ENCODE data around the gene ASB11. TPM values are rescaled to one million over a fixed set of nuclear protein-coding genes. Genes with fewer than 3 reads are reported as not detected.
"Not testable (repeated sequence)": the region's sequence is repeated elsewhere in the genome, so short reads cannot be mapped to it uniquely, and the experiment has no call there.

Gene ASB11
- total RNA-seq, 4 donors from 2014 or later, result 0.20 TPM; not detected in 3

- Histone ChIP-seq H3K9me3 (no peaks in the 10 kb centered on the region), H3K36me3 (no peaks in the 10 kb centered on the region), H3K27me3 (no peaks in the 10 kb centered on the region), H3K27ac (no peak overlapping the region), H3K4me1 (peaks cover 0 to 5% of the 10 kb centered on the region in 2 donors), H3K4me3 (replicated peaks in 1 of 3) (no peak overlapping the region)
- 54 to 63% methylated on average over 2 of the region's 2 CpGs for WGBS, 2 donors
- DNase-seq, result no peak
- no peak for TF ChIP-seq POLR2A (IDR thresholded peaks at IDR 0.05)
- no peak for TF ChIP-seq CTCF (IDR thresholded peaks at IDR 0.05)
- intact Hi-C loops (cut with DNase I), result no loop called here
These were observed 968 bp downstream of the ASB11 start for GRCh38 chrX:15314472-15314871.

- 87 to 90% methylated on average over 3 of the region's 3 CpGs for WGBS, 2 donors
- Histone ChIP-seq H3K36me3 (no peaks in the 10 kb centered on the region), H3K9me3 (no peaks in the 10 kb centered on the region), H3K27ac (peak overlapping the region in 1 of 3 donors; percentile 5), H3K4me3 (replicated peaks in 1 of 3) (no peak overlapping the region), H3K27me3 (no peaks in the 10 kb centered on the region), H3K4me1 (peaks cover 0 to 5% of the 10 kb centered on the region in 2 donors)
- intact Hi-C loops (cut with DNase I), result no loop called here
- no peak for DNase-seq
- TF ChIP-seq POLR2A (IDR thresholded peaks at IDR 0.05) (no peak), CTCF (IDR thresholded peaks at IDR 0.05) (no peak)
These were observed 4.3 kb downstream of the ASB11 start for GRCh38 chrX:15311119-15311518.

- H3K27me3 ChIP-seq, result no peaks in the 10 kb centered on the region
- peak overlapping the region; percentile 5 to 63 (median 43) for H3K27ac ChIP-seq
- intact Hi-C loops (cut with DNase I), result no loop called here
- DNase-seq, result peak; percentile 41 to 52
- H3K4me3 ChIP-seq (replicated peaks in 1 of 3), result no peak overlapping the region
- TF ChIP-seq CTCF (IDR thresholded peaks at IDR 0.05) (no peak), POLR2A (IDR thresholded peaks at IDR 0.05) (no peak)
- peaks cover 0 to 5% of the 10 kb centered on the region in 2 donors for H3K4me1 ChIP-seq
- 15 to 19% methylated on average over 3 of the region's 3 CpGs for WGBS, 2 donors
- no peaks in the 10 kb centered on the region for H3K9me3 ChIP-seq
- no peaks in the 10 kb centered on the region for H3K36me3 ChIP-seq
These were observed 5.3 kb downstream of the ASB11 start for GRCh38 chrX:15310117-15310516.

GRCh38 chrX:15305899-15306298, 9.5 kb downstream of the ASB11 start:
- intact Hi-C loops (cut with DNase I); H3K4me3 ChIP-seq (replicated peaks in 1 of 3); DNase-seq; H3K4me1 ChIP-seq; H3K9me3 ChIP-seq; H3K36me3 ChIP-seq; H3K27me3 ChIP-seq; H3K27ac ChIP-seq: not testable (repeated sequence)
- WGBS, 2 donors, result 91% methylated on average over 3 of the region's 3 CpGs

GRCh38 chrX:15301924-15302323, 13.5 kb downstream of the ASB11 start:
- Histone ChIP-seq H3K4me3 (replicated peaks in 1 of 3) (no peak overlapping the region), H3K27me3 (no peaks in the 10 kb centered on the region), H3K27ac (no peak overlapping the region), H3K4me1 (no peaks in the 10 kb centered on the region), H3K9me3 (no peaks in the 10 kb centered on the region), H3K36me3 (no peaks in the 10 kb centered on the region)
- peak; percentile 2 to 9 for DNase-seq
- TF ChIP-seq POLR2A (IDR thresholded peaks at IDR 0.05) (no peak), CTCF (IDR thresholded peaks at IDR 0.05) (no peak)
- WGBS, 2 donors, result 34 to 73% methylated on average over 2 to 4 of the region's 4 CpGs
- intact Hi-C loops (cut with DNase I), result no loop called here
